ENCODE data around the gene PIEZO2. TPM values are rescaled to one million over a fixed set of nuclear protein-coding genes. Genes with fewer than 3 reads are reported as not detected.

The PIEZO2 gene
- total and polyA plus RNA-seq, 2 experiments from 2014 or later: 24.5 to 70.8 TPM

GRCh38 chr18:10787293-10787901, 362.0 kb downstream of the PIEZO2 start:
- peak; percentile 71 for TF ChIP-seq CTCF (IDR thresholded peaks at IDR 0.05; ENCODE audit: poor library complexity)
- no peak for TF ChIP-seq EZH2phosphoT487 (IDR thresholded peaks at IDR 0.05; ENCODE audit: low read depth, severe bottlenecking, unreplicated experiment)
- H3K36me3 ChIP-seq (replicated peaks; ENCODE audit: insufficient read depth, low read depth): no peaks in the 10 kb centered on the region
- H3K9me2 ChIP-seq (replicated peaks; ENCODE audit: insufficient read depth): no peaks in the 10 kb centered on the region
- H3K79me2 ChIP-seq: no peaks in the 10 kb centered on the region
- no peaks in the 10 kb centered on the region for H3K9me3 ChIP-seq (ENCODE audit: low read depth)
- no peak overlapping the region for H3K4me2 ChIP-seq
- no peaks in the 10 kb centered on the region for H3K4me1 ChIP-seq (ENCODE audit: insufficient read depth)
- 29% methylated on average over 5 of the region's 5 CpGs for WGBS (ENCODE audit: low lambda C conversion rate, missing lambda C conversion rate)
- no peaks in the 10 kb centered on the region for H3K27me3 ChIP-seq
- H3K27ac ChIP-seq: no peak overlapping the region
- DNase-seq (ENCODE audit: low spot score): peak; percentile 89
- H4K20me1 ChIP-seq (ENCODE audit: insufficient read depth, poor library complexity, severe bottlenecking): no peaks in the 10 kb centered on the region
- no peak overlapping the region for H2AFZ ChIP-seq
- no peak overlapping the region for H3K4me3 ChIP-seq

- no peaks in the 10 kb centered on the region for H3K9me3 ChIP-seq (ENCODE audit: low read depth)
- H3K4me3 ChIP-seq: no peak overlapping the region
- H3K27ac ChIP-seq: no peak overlapping the region
- H3K4me2 ChIP-seq: no peak overlapping the region
- DNase-seq (ENCODE audit: low spot score): no peak
- H3K27me3 ChIP-seq: no peaks in the 10 kb centered on the region
- no peaks in the 10 kb centered on the region for H3K4me1 ChIP-seq (ENCODE audit: insufficient read depth)
- H2AFZ ChIP-seq: no peak overlapping the region
- H4K20me1 ChIP-seq (ENCODE audit: insufficient read depth, poor library complexity, severe bottlenecking): no peaks in the 10 kb centered on the region
- no peak for TF ChIP-seq EZH2 (IDR thresholded peaks at IDR 0.05; ENCODE audit: borderline replicate concordance)
- no peak for TF ChIP-seq CTCF (IDR thresholded peaks at IDR 0.05; ENCODE audit: poor library complexity)
- TF ChIP-seq EZH2phosphoT487 (IDR thresholded peaks at IDR 0.05; ENCODE audit: low read depth, severe bottlenecking, unreplicated experiment): no peak
- H3K79me2 ChIP-seq: no peaks in the 10 kb centered on the region
- 81% methylated on average over 3 of the region's 3 CpGs for WGBS (ENCODE audit: low lambda C conversion rate, missing lambda C conversion rate)
- H3K9me2 ChIP-seq (replicated peaks; ENCODE audit: insufficient read depth): no peaks in the 10 kb centered on the region
- H3K36me3 ChIP-seq (replicated peaks; ENCODE audit: insufficient read depth, low read depth): no peaks in the 10 kb centered on the region
These were observed 363.6 kb downstream of the PIEZO2 start for GRCh38 chr18:10785798-10786197.

GRCh38 chr18:10784596-10785202, 364.7 kb downstream of the PIEZO2 start:
- no peak for TF ChIP-seq EZH2 (IDR thresholded peaks at IDR 0.05; ENCODE audit: borderline replicate concordance)
- TF ChIP-seq CTCF (IDR thresholded peaks at IDR 0.05; ENCODE audit: poor library complexity): no peak
- no peak for TF ChIP-seq EZH2phosphoT487 (IDR thresholded peaks at IDR 0.05; ENCODE audit: low read depth, severe bottlenecking, unreplicated experiment)
- H4K20me1 ChIP-seq (ENCODE audit: insufficient read depth, poor library complexity, severe bottlenecking): no peaks in the 10 kb centered on the region
- H3K36me3 ChIP-seq (replicated peaks; ENCODE audit: insufficient read depth, low read depth): no peaks in the 10 kb centered on the region
- DNase-seq (ENCODE audit: low spot score): no peak
- no peak overlapping the region for H3K27ac ChIP-seq
- H3K79me2 ChIP-seq: no peaks in the 10 kb centered on the region
- H3K9me2 ChIP-seq (replicated peaks; ENCODE audit: insufficient read depth): no peaks in the 10 kb centered on the region
- WGBS (ENCODE audit: low lambda C conversion rate, missing lambda C conversion rate): 85% methylated on average over 7 of the region's 7 CpGs
- no peaks in the 10 kb centered on the region for H3K4me1 ChIP-seq (ENCODE audit: insufficient read depth)
- no peaks in the 10 kb centered on the region for H3K9me3 ChIP-seq (ENCODE audit: low read depth)
- H3K4me3 ChIP-seq: no peak overlapping the region
- H3K4me2 ChIP-seq: no peak overlapping the region
- H2AFZ ChIP-seq: no peak overlapping the region
- no peaks in the 10 kb centered on the region for H3K27me3 ChIP-seq

All from hepatocyte (in vitro differentiated cells).